HG03558 (cell line): ENCODE data around the gene PRDM12.
A peak's percentile ranks its signal among the peaks of the same experiment; 100 is the strongest.
"Not testable (repeated sequence)": the region's sequence is repeated elsewhere in the genome, so short reads cannot be mapped to it uniquely, and the experiment has no call there.

Experiments
- ATAC-seq: cut with Tn5 transposase; IDR thresholded peaks from one replicate; pipeline ENCODE4 v1.9.1; 2021; ENCODE audit warnings: moderate number of reproducible peaks; ENCODE audit not compliant: unreplicated experiment; ENCODE audit errors: extremely low read depth

The PRDM12 gene

GRCh38 chr9:130663258-130663976, 977 bp upstream of the PRDM12 start:
- ATAC-seq, result no peak

- no peak for ATAC-seq
These were observed 480 bp upstream of the PRDM12 start for GRCh38 chr9:130663977-130664250.

GRCh38 chr9:130665029-130665430, 636 bp downstream of the PRDM12 start:
- no peak for ATAC-seq

DNA sequence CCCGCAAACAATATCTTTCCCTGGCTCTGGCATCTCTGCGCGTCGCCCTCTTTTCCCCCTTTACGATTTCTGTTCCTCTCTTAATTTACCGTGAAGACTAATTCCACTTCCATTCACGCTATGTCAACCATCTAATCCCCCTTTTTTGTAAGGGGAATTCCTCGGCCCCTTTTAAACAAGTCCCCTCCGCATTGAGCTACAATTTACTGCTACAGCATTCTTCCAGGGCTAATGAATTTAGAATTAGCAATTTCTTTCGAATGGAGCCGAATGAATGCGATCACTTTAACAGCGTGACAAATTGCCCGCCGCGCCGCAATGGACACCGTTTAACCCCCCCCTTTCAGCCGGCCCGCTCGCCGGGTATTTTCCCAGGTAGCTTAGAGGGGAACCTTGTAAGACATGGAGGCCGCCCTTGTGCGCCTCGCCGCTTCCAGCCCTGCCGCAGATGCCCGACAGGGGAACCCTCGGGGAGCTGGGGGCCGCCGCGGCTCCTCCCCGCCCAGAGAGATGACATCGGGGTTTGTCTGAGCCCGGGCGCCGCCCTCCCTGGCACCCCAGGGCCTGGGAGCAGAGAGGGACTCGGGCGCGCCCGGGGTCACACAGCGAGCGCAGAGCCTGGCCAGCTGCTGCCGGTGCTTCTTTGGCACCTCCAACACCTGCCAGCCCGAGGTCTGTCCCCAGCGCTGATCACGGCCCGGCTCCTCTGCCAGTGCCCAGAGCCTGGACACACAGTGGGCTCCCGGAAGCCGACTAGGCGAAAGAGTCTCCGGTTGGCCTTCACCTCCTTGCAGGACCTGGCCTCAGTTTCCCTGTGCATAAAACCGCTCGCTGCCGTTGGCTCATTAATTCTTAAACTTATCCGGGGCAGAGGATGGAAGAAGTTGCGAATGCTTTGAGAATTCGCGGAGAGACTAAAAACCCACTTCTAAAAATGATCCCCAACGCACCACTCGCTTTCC, 1.3 kb downstream of the PRDM12 start:
- ATAC-seq, result no peak

DNA sequence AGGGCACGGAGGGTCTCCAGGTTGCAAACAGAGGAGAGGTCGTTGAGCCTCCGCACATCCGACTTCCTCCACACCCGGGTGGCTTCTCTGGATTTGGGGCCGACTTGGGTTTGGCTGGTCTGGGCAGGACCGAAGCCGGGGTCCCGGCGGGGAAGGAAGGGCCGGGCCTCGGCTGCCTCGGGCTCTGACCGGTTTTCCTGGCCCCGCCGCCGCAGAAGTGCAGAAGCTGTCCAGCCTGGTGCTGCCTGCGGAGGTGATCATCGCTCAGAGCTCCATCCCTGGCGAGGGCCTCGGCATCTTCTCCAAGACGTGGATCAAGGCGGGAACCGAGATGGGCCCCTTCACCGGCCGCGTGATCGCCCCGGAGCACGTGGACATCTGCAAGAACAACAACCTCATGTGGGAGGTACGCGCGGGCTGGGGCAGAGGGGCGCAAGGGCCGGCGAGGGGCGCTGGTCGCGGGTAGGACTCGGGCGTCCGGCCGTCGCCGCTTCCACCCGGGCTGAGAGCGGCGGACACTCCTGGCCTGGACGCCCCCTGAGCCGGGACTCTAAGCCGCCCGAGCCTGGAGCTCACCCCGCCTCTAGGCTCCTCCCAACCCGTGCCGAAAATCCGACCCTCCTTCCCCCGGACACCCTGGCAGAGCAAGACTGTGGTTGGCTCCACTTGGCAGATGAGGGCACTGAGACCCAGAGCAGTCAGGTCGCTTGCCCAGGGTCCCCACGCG, 2.2 kb downstream of the PRDM12 start:
- no peak for ATAC-seq

GRCh38 chr9:130667120-130667435, 2.7 kb downstream of the PRDM12 start:
- no peak for ATAC-seq

DNA sequence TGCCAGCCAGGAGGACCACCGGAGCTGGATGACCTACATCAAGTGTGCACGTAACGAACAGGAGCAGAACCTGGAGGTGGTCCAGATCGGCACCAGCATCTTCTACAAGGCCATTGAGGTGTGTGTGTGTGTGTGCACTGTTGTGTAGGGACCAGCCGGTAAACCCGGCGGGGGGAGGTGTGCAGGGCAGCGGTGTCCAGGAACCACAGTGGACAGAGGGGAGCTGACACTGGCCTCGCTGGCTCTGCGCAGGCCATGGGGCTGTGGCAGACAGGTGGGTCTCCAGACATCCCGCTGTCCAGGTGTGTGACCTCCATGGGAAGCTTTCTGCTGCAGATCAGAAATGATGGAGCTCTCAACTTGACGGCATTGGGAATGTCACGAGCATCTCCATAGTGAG, 3.8 kb downstream of the PRDM12 start:
- no peak for ATAC-seq

DNA sequence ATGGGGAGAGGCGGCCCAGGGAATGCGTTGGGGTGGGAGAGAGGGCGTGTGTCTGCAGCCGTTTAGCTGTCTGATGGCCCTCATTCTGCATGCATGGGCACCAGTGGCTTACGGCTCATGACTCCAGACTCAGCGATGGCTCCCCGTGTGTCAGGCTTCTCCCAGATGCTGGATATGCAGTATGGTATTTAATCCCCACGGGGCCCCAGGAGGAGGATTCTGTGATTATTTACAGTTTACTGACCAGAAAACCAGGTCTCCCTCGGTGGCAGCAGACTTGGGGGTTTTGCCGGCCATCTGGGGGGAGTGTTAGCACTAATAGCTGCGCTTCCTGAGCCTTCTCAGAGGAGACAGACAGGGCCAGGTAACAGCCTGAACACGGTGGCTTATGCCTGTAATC, 4.3 kb downstream of the PRDM12 start:
- no peak for ATAC-seq

- ATAC-seq, result no peak
These were observed 5.6 kb downstream of the PRDM12 start for GRCh38 chr9:130669965-130670364.

DNA sequence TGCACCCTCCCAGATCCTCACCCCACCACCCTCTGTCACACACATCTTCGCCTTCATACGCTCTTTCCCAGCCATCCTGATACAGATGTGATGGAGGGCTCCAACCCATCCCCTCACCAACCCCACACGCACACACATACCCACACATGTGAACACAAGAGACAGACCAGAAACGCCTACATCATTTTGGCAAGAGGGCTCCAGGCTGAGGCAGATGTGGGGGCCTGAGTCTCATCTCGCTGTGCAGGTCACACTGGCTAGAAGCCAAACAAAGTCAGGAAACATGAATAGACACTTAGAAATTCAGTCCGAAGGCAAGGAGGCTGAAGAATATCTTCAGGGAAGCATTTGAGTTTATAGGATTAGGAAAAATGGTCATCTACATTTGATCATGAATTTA, 6.2 kb downstream of the PRDM12 start:
- ATAC-seq, result no peak

GRCh38 chr9:130672466-130672865, 8.1 kb downstream of the PRDM12 start:
- ATAC-seq, result no peak

- no peak for ATAC-seq
These were observed 8.7 kb downstream of the PRDM12 start for GRCh38 chr9:130672933-130673615.

DNA sequence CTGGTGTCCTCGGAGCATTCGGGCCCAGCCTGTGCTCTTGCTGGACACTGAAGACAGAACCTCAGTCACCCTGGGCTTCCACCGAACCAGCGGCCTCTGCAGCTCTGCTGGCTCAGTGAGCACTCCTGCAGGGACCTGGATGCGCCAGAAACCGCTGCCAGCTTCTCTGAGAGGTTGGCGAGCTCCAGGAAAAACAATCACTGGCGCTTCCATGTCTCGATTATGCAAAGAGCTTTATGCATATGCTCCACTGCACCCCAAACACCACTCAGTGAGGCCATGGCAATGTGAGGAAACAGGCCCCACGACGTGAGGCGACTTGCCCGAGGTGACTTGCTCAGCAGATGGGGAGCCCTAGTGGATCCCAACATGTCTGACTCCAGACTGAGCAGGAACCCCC, 11.0 kb downstream of the PRDM12 start:
- ATAC-seq, result no peak

DNA sequence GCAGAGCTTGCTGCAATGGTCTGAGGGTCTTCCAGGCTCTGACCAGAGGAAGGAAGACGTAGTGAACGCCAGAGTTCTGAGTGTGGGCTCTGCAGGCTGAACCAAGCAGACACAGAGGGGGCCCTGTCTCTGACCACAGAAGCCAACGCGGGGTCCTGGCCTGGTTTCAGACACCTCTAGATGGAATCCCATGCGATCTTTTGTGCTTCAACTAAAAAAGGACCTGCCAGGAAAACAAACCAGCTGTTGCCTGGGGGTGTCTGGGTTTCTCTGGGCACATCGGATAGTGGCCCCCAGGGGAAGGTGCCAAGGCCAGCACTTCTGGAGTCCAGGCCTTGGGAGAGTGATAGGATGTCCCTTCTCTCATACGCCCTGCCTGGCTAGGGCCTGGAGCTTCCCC, 12.9 kb downstream of the PRDM12 start:
- no peak for ATAC-seq

DNA sequence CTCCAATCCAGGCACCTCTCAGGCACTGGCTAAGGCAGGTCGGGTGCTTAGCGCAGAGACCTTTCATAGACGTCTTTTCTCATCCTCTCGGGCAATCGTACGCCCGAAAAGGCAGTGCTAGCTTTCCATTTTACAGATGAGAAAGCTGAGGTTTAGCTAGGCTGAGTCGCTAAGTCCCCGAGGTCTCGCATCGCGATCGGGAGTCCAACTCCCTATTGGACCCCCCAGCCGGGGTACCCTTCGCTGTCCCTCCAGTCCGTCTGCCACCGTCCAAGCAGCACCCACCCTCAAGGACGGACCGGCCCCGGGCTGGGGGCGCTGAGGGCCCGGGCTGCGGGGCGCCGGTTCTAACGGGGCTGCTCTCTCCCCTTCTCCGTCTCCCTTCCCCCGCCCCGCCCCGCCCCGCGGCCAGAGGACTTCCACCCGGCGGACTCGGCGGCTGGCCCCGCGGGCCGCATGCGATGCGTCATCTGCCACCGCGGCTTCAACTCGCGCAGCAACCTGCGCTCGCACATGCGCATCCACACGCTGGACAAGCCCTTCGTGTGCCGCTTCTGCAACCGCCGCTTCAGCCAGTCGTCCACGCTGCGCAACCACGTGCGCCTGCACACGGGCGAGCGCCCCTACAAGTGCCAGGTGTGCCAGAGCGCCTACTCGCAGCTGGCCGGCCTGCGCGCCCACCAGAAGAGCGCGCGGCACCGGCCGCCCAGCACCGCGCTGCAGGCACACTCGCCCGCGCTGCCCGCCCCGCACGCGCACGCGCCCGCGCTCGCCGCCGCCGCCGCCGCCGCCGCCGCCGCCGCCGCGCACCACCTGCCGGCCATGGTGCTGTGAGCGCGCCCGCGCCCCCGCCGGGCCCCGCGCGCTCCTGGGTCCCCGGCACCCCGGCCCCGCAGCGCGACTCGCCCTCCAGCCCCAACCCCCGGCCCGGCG, 16.7 kb downstream of the PRDM12 start:
- peak; percentile 45 for ATAC-seq

- ATAC-seq, result no peak
These were observed 17.5 kb downstream of the PRDM12 start for GRCh38 chr9:130681769-130682420.

DNA sequence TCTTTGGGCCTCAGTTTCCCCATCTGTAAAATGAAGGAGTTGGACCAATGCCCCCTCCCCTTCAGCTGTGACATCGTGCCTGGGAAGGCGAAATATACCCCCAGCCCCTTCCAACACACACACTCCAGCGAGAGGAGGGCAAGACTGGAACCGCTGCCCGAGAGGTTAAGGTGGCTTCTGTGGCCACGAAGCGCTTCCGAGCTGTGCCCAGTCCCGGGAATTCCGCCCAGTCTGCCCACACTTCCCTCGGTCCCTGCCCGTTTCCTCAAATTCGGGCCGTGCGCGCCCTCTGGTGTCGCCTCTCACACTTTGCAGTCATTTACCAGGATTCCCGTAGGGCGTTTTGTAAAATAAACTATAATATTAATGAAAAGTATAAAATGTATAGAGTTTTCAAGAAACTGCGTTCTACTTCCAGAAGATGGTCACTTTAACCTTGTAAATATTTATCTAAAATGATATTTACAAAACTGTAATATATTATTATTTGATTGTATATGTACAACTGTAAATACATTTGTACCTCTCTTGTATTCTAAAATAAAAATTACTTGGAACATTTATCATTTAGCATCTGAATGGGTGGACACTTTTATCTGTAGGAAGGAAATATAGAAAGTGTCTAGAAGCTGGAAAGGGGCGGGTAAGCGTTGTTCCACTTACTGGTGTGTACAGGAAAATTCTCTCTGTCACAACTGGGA, 18.2 kb downstream of the PRDM12 start:
- no peak for ATAC-seq

GRCh38 chr9:130685104-130685503, 20.7 kb downstream of the PRDM12 start:
- no peak for ATAC-seq

GRCh38 chr9:130685945-130686344, 21.6 kb downstream of the PRDM12 start:
- not testable (repeated sequence) for ATAC-seq
